HCT116 (cell line): ENCODE data around the gene KDM1B. TPM values are rescaled to one million over a fixed set of nuclear protein-coding genes. Genes with fewer than 3 reads are reported as not detected.

Source experiments
- ATAC-seq: fragments of 200-7000 bp; cut with Tn5 transposase; 2 replicates; pipeline ENCODE4 v1.9.1; 2020; ENCODE audit warnings: mild to moderate bottlenecking, moderate library complexity
- BruUV-seq: library from RNA; stranded (reverse); fragments of 400-500 nt; replicated peaks from 2 replicates; lab custom pipeline; 2021; lab: Mats Ljungman, UMichigan
- CTCF ChIA-PET: fragments of 300-600 bp; sonication (Branson Sonifier 250); formaldehyde crosslinking; loops from one replicate; lab custom pipeline; 2021; ENCODE audit warnings: antibody characterized with exemption; lab: Charles Lee
- POLR2A ChIA-PET: fragments of 300-600, 350-600 bp; sonication (Branson Sonifier 250); formaldehyde crosslinking; loops from one replicate; lab custom pipeline; 2021; ENCODE audit warnings: antibody characterized with exemption; lab: Charles Lee
- RAD21 ChIA-PET, 2 experiments: fragments of 300-600 bp; sonication (Branson Sonifier 250); formaldehyde crosslinking; loops; one replicate each; lab custom pipeline; 2023; ENCODE audit warnings: low total read pairs in 2 of 2; ENCODE audit not compliant: uncharacterized antibody in 2 of 2, unreplicated experiment in 2 of 2, low non-redundant PET in 1 of 2; lab: Charles Lee
- DNase-seq: peaks from one replicate; pipeline ENCODE4 v3.0.0-alpha.2; 2010; ENCODE audit warnings: low read depth, low spot score
- H2AFZ ChIP-seq: fragments of 200-600 bp; shearing (Covaris generic), sonication (generic); 2 replicates; pipeline ENCODE4 v1.6.1; 2017; ENCODE audit warnings: low read depth, mixed run types, mixed read lengths, antibody characterized with exemption, low read length; ENCODE audit not compliant: poor library complexity, severe bottlenecking
- H3K27ac ChIP-seq: 2 replicates; pipeline ENCODE4 v1.5.1; 2012; ENCODE audit warnings: low read depth, low read length
- H3K27me3 ChIP-seq: fragments of 200-600 bp; sonication (generic); 2 replicates; pipeline ENCODE4 v1.6.1; 2016; ENCODE audit warnings: mixed run types, low read length, mixed read lengths; ENCODE audit not compliant: insufficient read depth
- H3K36me3 ChIP-seq, 2 experiments: fragments of 200-500 bp in 1 of 2; fragments of 200-600 bp in 1 of 2; sonication (Bioruptor generic) in 1 of 2; sonication (generic) in 1 of 2; 2 replicates each; pipeline versions ENCODE4 v1.5.1 to v1.6.1; 2014 to 2016; ENCODE audit warnings: low read length in 2 of 2, inconsistent platforms in 1 of 2, mixed read lengths in 1 of 2, mixed run types in 1 of 2; ENCODE audit not compliant: insufficient read depth in 2 of 2, control insufficient read depth in 1 of 2
- H3K4me1 ChIP-seq, 2 experiments: fragments of 200-600 bp in 1 of 2; sonication (generic) in 1 of 2; 2 replicates each; pipeline versions ENCODE4 v1.5.1 to v1.6.1; 2012 to 2017; ENCODE audit warnings: low read length in 2 of 2, inconsistent platforms in 1 of 2, mild to moderate bottlenecking in 1 of 2, mixed read lengths in 1 of 2, mixed run types in 1 of 2, moderate library complexity in 1 of 2; ENCODE audit not compliant: insufficient read depth in 2 of 2, control insufficient read depth in 1 of 2
- H3K4me2 ChIP-seq: fragments of 200-600 bp; sonication (generic); 2 replicates; pipeline ENCODE4 v1.6.1; 2017; ENCODE audit warnings: mixed run types, low read length, mixed read lengths
- H3K4me3 ChIP-seq, 2 experiments: fragments of 200-600 bp in 1 of 2; sonication (generic) in 1 of 2; replicated peaks in 1 of 2; 2 replicates each; pipeline ENCODE4 v1.5.1; 2011 to 2016; ENCODE audit warnings: low read length in 2 of 2, control low read depth in 1 of 2, low read depth in 1 of 2, mild to moderate bottlenecking in 1 of 2, mixed read lengths in 1 of 2, mixed run types in 1 of 2
- H3K79me2 ChIP-seq: fragments of 200-600 bp; sonication (generic); 2 replicates; pipeline ENCODE4 v1.6.1; 2017; ENCODE audit warnings: mild to moderate bottlenecking, mixed run types, low read length, moderate library complexity, mixed read lengths; ENCODE audit not compliant: insufficient read depth
- H3K9ac ChIP-seq: fragments of 200-600 bp; sonication (generic); 2 replicates; pipeline ENCODE4 v1.6.1; 2016; ENCODE audit warnings: low read length, mixed read lengths
- H3K9me2 ChIP-seq: fragments of 200-600 bp; sonication (generic), shearing (Covaris generic); 2 replicates; pipeline ENCODE4 v1.6.1; 2017; ENCODE audit warnings: mixed run types, mild to moderate bottlenecking, moderate library complexity; ENCODE audit not compliant: insufficient read depth
- H3K9me3 ChIP-seq, 2 experiments: fragments of 200-500 bp in 1 of 2; fragments of 200-600 bp in 1 of 2; sonication (Bioruptor generic) in 1 of 2; sonication (generic) in 1 of 2; 2 replicates each; pipeline ENCODE4 v1.6.1; 2014 to 2017; ENCODE audit warnings: low read length in 2 of 2, mixed read lengths in 2 of 2, inconsistent platforms in 1 of 2, low read depth in 1 of 2, mild to moderate bottlenecking in 1 of 2, mixed run types in 1 of 2, moderate library complexity in 1 of 2; ENCODE audit not compliant: control insufficient read depth in 1 of 2, insufficient read depth in 1 of 2
- H4K20me1 ChIP-seq: fragments of 200-600 bp; sonication (generic), shearing (Covaris generic); 2 replicates; pipeline ENCODE4 v1.6.1; 2017; ENCODE audit warnings: mixed run types, mild to moderate bottlenecking, moderate library complexity; ENCODE audit not compliant: insufficient read depth
- CBX3 ChIP-seq: IDR thresholded peaks from 2 replicates; pipeline ENCODE4 v1.6.1; 2012; ENCODE audit warnings: low read depth
- FOSL1 ChIP-seq: IDR thresholded peaks from 2 replicates; pipeline ENCODE4 v1.6.1; 2012; ENCODE audit warnings: low read depth
- intact Hi-C: fragments of 100-400 bp; cut with micrococcal nuclease; formaldehyde crosslinking; loops from 2 replicates; pipeline ENCODE4 v1.10.0; 2022
- total RNA-seq: library from RNA; stranded (reverse); gene quantifications from one replicate; pipeline ENCODE4 v1.2.1, GENCODE V29; 2021; ENCODE audit not compliant: unreplicated experiment
- TF ChIP-seq, protein P1 (sequence below): IDR thresholded peaks from 2 replicates; pipeline ENCODE4 v1.6.1; 2012; ENCODE audit warnings: low read depth
- TF ChIP-seq, protein P2 (sequence below), 3 experiments: fragments of 200-600 bp in 1 of 3; sonication (generic) in 1 of 3; IDR thresholded peaks in 2 of 3; conservative IDR thresholded peaks in 1 of 3; 2 replicates each; pipeline ENCODE4 v1.5.1; 2012 to 2017; ENCODE audit warnings: low read depth in 2 of 3, low read length in 2 of 3, antibody characterized with exemption in 1 of 3, borderline replicate concordance in 1 of 3, control low read depth in 1 of 3, mild to moderate bottlenecking in 1 of 3, mixed read lengths in 1 of 3, mixed run types in 1 of 3, moderate library complexity in 1 of 3; ENCODE audit not compliant: insufficient read depth in 1 of 3
- TF ChIP-seq, protein P3 (sequence below): IDR thresholded peaks from 2 replicates; pipeline ENCODE4 v1.6.1; 2012

Gene KDM1B
- total RNA-seq, 1 experiment from 2014 or later = 24.5 TPM

DNA sequence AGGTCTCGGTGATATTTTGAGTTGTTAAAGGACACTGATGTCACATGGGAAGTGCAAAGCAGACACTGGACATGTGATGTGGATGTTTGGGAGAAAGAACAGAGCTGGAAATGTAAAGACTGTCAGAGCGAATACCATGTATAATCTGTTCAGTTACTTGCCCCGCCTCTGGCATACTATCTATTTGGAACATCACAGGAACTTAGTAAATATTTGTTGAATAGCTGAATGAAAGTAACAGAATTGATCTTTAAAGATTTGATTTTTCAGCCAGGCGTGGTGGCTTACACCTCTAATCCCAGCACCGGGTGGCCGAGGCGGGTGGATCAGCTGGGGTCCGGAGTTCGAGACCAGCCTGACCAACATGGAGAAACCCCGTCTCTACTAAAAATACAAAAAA, 19.0 kb upstream of the KDM1B start:
- no peak for DNase-seq
- RAD21 ChIA-PET = no interaction called here
- intact Hi-C loops = no loop called here
- TF ChIP-seq, protein P1, sequence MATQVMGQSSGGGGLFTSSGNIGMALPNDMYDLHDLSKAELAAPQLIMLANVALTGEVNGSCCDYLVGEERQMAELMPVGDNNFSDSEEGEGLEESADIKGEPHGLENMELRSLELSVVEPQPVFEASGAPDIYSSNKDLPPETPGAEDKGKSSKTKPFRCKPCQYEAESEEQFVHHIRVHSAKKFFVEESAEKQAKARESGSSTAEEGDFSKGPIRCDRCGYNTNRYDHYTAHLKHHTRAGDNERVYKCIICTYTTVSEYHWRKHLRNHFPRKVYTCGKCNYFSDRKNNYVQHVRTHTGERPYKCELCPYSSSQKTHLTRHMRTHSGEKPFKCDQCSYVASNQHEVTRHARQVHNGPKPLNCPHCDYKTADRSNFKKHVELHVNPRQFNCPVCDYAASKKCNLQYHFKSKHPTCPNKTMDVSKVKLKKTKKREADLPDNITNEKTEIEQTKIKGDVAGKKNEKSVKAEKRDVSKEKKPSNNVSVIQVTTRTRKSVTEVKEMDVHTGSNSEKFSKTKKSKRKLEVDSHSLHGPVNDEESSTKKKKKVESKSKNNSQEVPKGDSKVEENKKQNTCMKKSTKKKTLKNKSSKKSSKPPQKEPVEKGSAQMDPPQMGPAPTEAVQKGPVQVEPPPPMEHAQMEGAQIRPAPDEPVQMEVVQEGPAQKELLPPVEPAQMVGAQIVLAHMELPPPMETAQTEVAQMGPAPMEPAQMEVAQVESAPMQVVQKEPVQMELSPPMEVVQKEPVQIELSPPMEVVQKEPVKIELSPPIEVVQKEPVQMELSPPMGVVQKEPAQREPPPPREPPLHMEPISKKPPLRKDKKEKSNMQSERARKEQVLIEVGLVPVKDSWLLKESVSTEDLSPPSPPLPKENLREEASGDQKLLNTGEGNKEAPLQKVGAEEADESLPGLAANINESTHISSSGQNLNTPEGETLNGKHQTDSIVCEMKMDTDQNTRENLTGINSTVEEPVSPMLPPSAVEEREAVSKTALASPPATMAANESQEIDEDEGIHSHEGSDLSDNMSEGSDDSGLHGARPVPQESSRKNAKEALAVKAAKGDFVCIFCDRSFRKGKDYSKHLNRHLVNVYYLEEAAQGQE = no peak
- TF ChIP-seq FOSL1 = no peak
- TF ChIP-seq, all 23 proteins: peak for 0
- H3K27ac ChIP-seq = no peak overlapping the region
- H2AFZ ChIP-seq = no peak overlapping the region
- ATAC-seq = no peak
- no peaks in the 10 kb centered on the region for H3K36me3 ChIP-seq
- H3K79me2 ChIP-seq = no peaks in the 10 kb centered on the region
- no peak overlapping the region for H3K4me2 ChIP-seq
- H3K4me1 ChIP-seq = no peaks in the 10 kb centered on the region
- H3K4me3 ChIP-seq = no peak overlapping the region
- CTCF ChIA-PET = no interaction called here
- no peak overlapping the region for H3K9ac ChIP-seq
- no peaks in the 10 kb centered on the region for H4K20me1 ChIP-seq
- H3K9me3 ChIP-seq = no peaks in the 10 kb centered on the region
- H3K9me2 ChIP-seq = no peaks in the 10 kb centered on the region
- POLR2A ChIA-PET = no interaction called here
- no TSS peak for BruUV-seq
- no peaks in the 10 kb centered on the region for H3K27me3 ChIP-seq

DNA sequence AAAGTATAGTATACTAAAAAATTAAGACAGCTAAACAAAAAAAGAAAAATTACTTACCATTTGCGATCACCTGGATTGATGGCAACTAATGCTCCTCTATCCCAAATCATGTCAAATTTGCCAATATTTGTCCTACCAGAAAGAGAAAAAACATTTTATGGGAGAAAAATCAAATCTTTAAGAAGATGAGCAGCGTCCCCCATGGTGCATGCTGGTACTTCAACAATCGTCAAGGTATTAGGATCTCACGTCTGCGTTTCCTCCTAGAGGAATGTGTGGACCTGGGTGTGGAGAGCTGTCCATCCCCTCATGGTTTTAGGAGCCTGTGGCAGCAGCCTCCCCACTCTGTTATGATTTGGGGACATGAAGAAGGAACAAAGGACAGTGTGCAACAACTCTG, 16.3 kb upstream of the KDM1B start:
- H4K20me1 ChIP-seq = no peaks in the 10 kb centered on the region
- 0 out of 4 replicates have a peak, but pooled peaks cover 0 to 2% of the 10 kb centered on the region in 2 experiments for H3K36me3 ChIP-seq
- H3K27me3 ChIP-seq = no peaks in the 10 kb centered on the region
- H3K9me2 ChIP-seq = no peaks in the 10 kb centered on the region
- H2AFZ ChIP-seq = no peak overlapping the region
- no TSS peak for BruUV-seq
- no peak overlapping the region for H3K4me3 ChIP-seq
- H3K4me2 ChIP-seq = no peak overlapping the region
- RAD21 ChIA-PET = interaction anchor here in 1 of 2 experiments (1.2 kb wide), 1 partner anchor 30 kb away, joined by 3 read pairs; no protein-coding TSS in a partner anchor
- H3K4me1 ChIP-seq = no peaks in the 10 kb centered on the region
- intact Hi-C loops = no loop called here
- DNase-seq (no peak), ATAC-seq (no peak)
- POLR2A ChIA-PET = no interaction called here
- no peak overlapping the region for H3K9ac ChIP-seq
- TF ChIP-seq, protein P2, sequence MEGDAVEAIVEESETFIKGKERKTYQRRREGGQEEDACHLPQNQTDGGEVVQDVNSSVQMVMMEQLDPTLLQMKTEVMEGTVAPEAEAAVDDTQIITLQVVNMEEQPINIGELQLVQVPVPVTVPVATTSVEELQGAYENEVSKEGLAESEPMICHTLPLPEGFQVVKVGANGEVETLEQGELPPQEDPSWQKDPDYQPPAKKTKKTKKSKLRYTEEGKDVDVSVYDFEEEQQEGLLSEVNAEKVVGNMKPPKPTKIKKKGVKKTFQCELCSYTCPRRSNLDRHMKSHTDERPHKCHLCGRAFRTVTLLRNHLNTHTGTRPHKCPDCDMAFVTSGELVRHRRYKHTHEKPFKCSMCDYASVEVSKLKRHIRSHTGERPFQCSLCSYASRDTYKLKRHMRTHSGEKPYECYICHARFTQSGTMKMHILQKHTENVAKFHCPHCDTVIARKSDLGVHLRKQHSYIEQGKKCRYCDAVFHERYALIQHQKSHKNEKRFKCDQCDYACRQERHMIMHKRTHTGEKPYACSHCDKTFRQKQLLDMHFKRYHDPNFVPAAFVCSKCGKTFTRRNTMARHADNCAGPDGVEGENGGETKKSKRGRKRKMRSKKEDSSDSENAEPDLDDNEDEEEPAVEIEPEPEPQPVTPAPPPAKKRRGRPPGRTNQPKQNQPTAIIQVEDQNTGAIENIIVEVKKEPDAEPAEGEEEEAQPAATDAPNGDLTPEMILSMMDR (IDR thresholded peaks at IDR 0.05 in 2 of 3, conservative IDR thresholded peaks at IDR 0.05 in 1 of 3; ENCODE audit: borderline replicate concordance in 1 of 3, insufficient read depth in 1 of 3, low read depth in 2 of 3, low read length in 2 of 3) = peak in 1 of 3 experiments; percentile 36; a peak in 2 of 6 replicates
- TF ChIP-seq CBX3 = no peak
- TF ChIP-seq, protein P3, sequence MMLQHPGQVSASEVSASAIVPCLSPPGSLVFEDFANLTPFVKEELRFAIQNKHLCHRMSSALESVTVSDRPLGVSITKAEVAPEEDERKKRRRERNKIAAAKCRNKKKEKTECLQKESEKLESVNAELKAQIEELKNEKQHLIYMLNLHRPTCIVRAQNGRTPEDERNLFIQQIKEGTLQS = no peak
- no peak overlapping the region for H3K27ac ChIP-seq
- CTCF ChIA-PET = interaction anchor here (0.6 kb wide), 1 partner anchor 1425 kb away, joined by 3 read pairs; no protein-coding TSS in a partner anchor
- H3K79me2 ChIP-seq = no peaks in the 10 kb centered on the region
- H3K9me3 ChIP-seq = no peaks in the 10 kb centered on the region
